Measurements from ENCODE around the gene RNASEL.

- TF ChIP-seq ZNF302 (CRISPR knock-in tag; IDR thresholded peaks at IDR 0.05) (no peak), CBX2 (IDR thresholded peaks at IDR 0.05; ENCODE audit: borderline replicate concordance, low read depth) (no peak), CTCF (IDR thresholded peaks at IDR 0.05) (no peak), BHLHE40 (IDR thresholded peaks at IDR 0.05; ENCODE audit: low read depth, low read length) (no peak), HMGXB4 (CRISPR knock-in tag; IDR thresholded peaks at IDR 0.05; ENCODE audit: borderline replicate concordance) (no peak), KDM1A (IDR thresholded peaks at IDR 0.05; ENCODE audit: low read depth) (no peak), POLR2A (IDR thresholded peaks at IDR 0.05; ENCODE audit: low read length) (no peak), RAD21 (conservative IDR thresholded peaks at IDR 0.05 in 1 of 2, IDR thresholded peaks at IDR 0.05 in 1 of 2) (no peak), EP300 (IDR thresholded peaks at IDR 0.05) (no peak)
These were observed 23.5 kb downstream of the RNASEL start for GRCh38 chr1:182565537-182565936.
